NCI-H2227 (cell line): Measurements from ENCODE around the gene EIF2AK3.
"Not testable (repeated sequence)": the region's sequence is repeated elsewhere in the genome, so short reads cannot be mapped to it uniquely, and the experiment has no call there.

Experiments used
- DNase-seq: peaks from one replicate; lab custom pipeline; 2025; ENCODE audit not compliant: unreplicated experiment; lab: John Stamatoyannopoulos, UW

Gene EIF2AK3

DNA sequence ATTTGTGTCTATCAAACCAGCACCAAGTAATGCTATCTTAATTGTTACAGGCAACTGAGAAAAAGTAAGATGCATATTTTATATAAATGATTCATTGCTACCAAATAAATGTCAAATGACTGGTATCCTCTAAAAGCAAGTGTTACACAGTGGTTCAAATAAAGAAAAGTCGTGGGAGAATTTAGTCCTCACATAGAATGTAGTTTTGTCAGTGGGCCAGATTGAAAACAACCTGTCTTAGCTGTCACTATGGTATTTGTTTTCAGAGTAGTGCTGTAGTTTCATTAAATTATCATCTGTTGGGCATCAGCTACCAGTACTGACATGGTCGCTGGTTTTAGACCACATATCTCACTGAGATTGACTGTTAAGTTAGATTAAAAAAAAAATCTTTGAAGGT, 10.2 kb upstream of the EIF2AK3 start:
- DNase-seq: no peak

- no peak for DNase-seq
Observed at GRCh38 chr2:88636026-88636425, 8.8 kb upstream of the EIF2AK3 start.

- DNase-seq: no peak
Observed at GRCh38 chr2:88632569-88632968, 5.3 kb upstream of the EIF2AK3 start.

- DNase-seq: no peak
Observed at GRCh38 chr2:88628571-88628939, 1.3 kb upstream of the EIF2AK3 start.

- DNase-seq: peak; percentile 87
Observed at GRCh38 chr2:88627856-88628570, 749 bp upstream of the EIF2AK3 start.

GRCh38 chr2:88626171-88627054, 851 bp downstream of the EIF2AK3 start:
- peak; percentile 62 for DNase-seq

DNA sequence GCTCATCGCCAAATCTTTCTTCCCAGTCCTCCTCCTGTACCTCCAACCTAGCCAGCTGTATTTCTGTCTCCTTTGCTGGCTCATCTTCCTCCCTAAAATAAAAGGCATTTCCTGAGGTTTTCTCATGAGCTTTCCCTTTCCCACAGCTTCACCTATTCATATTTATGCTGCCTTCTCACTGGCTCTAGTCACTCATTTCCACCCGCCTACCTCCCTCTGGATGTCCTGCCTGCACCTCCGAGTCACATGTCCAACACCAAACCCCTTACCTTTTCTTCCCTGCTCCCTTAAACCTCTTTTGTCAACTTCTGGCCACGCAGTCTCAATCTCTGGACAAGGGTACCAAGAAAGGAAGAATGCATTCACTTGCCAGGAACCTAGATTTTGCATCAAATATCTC, 2.8 kb downstream of the EIF2AK3 start:
- no peak for DNase-seq

DNA sequence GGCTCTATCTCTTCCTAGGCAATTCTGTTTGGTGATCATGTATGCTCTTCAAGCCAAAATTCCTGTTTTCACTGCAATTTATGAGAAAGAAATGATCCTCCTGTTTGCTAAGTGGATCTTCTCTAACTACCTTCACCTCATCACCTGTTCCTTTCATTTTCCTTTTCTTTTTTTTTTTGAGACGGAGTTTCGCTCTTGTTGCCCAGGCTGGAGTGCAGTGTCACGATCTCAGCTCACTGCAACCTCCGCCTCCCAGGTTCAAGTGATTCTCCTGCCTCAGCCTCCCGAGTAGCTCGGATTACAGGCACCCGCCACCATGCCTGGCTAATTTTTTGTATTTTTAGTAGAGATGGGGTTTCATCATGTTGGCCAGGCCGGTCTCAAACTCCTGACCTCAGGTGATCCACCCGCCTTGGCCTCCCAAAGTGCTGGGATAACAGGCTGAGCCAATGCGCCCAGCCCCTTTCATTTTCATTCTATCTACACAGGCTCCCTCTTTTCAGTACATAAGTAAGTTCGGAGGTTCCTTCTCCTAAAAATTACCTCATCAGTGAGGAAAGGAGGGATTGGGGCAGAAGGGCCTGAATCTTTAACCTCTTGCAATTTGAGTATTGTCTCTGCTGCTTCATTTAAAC, 3.3 kb downstream of the EIF2AK3 start:
- DNase-seq: not testable (repeated sequence)

- no peak for DNase-seq
Observed at GRCh38 chr2:88622307-88622706, 5.0 kb downstream of the EIF2AK3 start.

GRCh38 chr2:88621432-88621831, 5.8 kb downstream of the EIF2AK3 start:
- no peak for DNase-seq

DNA sequence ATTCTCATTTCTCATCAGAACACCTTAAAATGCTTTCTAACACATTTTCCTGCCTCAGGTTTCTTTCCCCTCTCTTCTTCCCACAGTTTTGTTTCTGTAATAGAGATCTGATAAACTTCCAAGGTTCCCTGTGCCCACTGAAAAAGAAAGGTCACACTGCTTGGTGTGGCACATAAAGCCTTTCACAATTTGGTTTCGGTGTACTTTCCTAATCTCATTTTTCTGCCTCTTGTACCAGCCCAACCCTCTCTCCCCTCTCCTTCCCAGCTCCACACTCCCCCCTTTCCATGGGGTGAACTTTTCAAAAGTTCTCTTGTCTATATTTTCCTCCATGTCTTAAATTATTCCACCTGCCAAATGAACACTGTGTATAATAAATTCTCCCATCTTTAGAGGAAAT, 7.2 kb downstream of the EIF2AK3 start:
- no peak for DNase-seq

GRCh38 chr2:88615822-88616221, 11.4 kb downstream of the EIF2AK3 start:
- no peak for DNase-seq

- no peak for DNase-seq
Observed at GRCh38 chr2:88614497-88615157, 12.6 kb downstream of the EIF2AK3 start.

- no peak for DNase-seq
Observed at GRCh38 chr2:88613921-88614320, 13.3 kb downstream of the EIF2AK3 start.

GRCh38 chr2:88608184-88608583, 19.1 kb downstream of the EIF2AK3 start:
- DNase-seq: no peak

DNA sequence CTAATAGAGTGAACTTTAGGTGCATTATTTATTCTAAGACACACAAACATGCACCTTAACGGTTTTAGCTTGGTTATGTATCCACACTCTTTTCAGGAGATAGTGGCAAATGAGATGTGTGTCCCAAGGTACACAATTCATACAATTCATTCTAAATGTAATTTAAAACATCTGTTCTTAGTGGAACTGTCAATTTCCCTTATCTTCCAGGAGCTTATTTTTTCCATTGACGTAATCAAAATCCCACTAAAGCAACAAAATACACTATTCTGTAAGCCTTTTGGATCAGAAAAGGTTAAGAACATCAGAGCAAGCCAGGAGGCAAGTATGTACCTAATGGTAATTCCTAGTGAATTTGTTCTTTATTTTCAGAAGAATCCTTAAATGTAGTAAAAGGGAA, 19.8 kb downstream of the EIF2AK3 start:
- DNase-seq: no peak

DNA sequence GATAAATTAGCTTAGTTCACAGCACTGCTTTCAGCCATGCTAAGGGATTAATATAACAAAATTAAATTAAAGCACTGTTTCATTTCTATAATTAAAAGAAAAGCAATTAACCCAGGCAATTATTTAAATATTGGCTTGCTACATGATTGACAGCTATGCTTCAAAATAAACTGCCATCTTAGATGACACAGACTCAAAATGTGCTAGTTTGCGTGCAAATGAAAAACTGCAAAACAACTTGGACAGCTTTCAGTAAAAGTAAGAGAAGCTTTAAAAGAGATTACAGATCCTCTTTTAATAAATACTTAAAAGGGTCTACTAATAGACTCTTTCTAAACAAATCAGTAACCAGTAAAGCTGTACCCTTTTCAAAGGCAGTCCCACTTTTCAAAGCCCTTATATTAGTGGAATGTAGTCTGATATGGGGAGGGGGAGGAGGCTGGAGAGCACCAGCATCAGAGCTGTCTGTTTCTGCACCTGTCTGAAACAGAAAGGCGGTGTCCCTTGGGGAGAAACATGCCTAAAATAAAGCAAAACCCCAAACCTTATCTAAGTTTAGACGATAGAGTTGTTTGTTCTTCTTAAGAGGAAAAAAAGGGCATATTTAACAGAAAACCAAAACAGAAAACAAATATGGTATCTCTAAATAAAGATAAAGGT, 20.8 kb downstream of the EIF2AK3 start:
- no peak for DNase-seq

DNA sequence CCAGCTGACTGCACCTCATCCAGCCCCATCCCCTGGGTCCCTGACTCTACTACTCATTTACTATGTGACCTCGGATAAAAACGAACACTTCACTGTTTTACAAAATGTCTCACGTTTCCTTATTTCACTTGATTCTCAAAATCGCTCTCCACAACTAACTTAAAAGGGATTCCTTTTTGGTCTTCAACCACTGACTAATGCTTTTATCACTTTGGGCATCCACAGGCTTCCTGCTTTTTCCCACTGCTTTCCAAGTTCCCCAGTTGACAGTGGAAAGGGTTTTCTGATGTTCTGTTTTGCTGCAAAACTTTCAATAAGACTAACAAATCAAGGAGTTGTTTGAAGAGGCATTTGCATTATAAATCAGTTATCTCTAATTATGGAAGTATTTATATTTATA, 24.1 kb downstream of the EIF2AK3 start:
- no peak for DNase-seq

- DNase-seq: no peak
Observed at GRCh38 chr2:88602022-88602421, 25.2 kb downstream of the EIF2AK3 start.

DNA sequence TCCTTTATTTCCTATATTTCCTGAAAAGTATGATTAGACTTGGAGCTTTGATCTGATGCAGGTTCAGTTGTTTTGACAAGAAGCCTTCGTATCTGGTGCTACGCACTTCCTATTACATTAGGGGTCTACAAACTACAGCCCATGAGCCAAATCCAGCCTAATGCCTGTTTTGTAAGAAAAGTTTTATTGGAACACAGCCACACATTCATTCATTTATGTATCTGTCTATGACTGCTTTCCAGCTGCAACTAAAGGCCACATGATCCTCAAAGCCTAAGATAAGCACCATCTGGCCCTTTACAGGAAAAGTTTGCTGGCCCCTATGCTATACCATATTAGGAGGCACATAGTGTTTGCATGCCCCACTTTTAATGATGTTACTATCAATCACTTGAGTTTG, 26.0 kb downstream of the EIF2AK3 start:
- no peak for DNase-seq

DNA sequence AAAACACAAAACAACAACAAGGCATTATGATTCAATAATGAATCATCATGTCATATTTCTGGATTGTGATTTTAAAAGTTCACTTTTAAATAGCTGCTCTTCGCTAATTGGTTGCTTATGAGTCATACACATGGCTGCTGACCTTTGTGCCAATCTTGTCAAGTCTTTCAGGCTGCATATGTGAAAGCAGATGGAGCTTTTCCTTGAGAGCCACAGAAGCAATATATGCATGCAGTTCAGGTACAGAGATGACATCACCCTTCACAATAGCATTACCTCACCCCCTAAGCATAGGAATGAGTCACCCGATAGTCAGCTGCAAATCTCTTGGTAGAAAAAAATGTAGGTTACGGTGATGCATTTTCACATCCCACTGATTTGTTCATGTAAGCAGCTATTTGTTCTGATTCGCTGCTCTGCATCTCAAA, 27.2 kb downstream of the EIF2AK3 start:
- peak; percentile 48 for DNase-seq
